Spleen (tissue), 11 donors: ENCODE results near the gene CD53. TPM values are rescaled to one million over a fixed set of nuclear protein-coding genes. Genes with fewer than 3 reads are reported as not detected.
A peak's percentile ranks its signal among the peaks of the same experiment; 100 is the strongest.

Experiments used
- DNase-seq: peaks from one replicate; pipeline ENCODE4 v3.0.0-alpha.2; 2020
- H3K27ac ChIP-seq, 8 donors: fragments of 200-600 bp; sonication (generic) in 7 of 8; 1 replicate in 4 of 8; 2 replicates in 4 of 8; pipeline versions ENCODE4 v1.5.0 to v1.8.0; 2016 to 2021; ENCODE audit warnings: inconsistent platforms in 4 of 8, mild to moderate bottlenecking in 4 of 8, moderate library complexity in 1 of 8
- H3K27me3 ChIP-seq, 7 donors: fragments of 200-600 bp; sonication (generic) in 6 of 7; replicated peaks in 1 of 7; 1 replicate in 4 of 7; 2 replicates in 3 of 7; pipeline versions ENCODE4 v1.5.0 to v1.8.0; 2016 to 2021; ENCODE audit warnings: inconsistent platforms in 3 of 7, mild to moderate bottlenecking in 1 of 7
- H3K36me3 ChIP-seq, 6 donors: fragments of 200-600 bp; sonication (generic) in 5 of 6; 1 replicate in 4 of 6; 2 replicates in 2 of 6; pipeline versions ENCODE4 v1.5.0 to v1.8.0; 2016 to 2021; ENCODE audit warnings: inconsistent platforms in 2 of 6
- H3K4me1 ChIP-seq, 6 donors: fragments of 200-600 bp; sonication (generic) in 5 of 6; 1 replicate in 3 of 6; 2 replicates in 3 of 6; pipeline versions ENCODE4 v1.5.0 to v1.8.0; 2016 to 2021; ENCODE audit warnings: inconsistent platforms in 3 of 6
- H3K4me3 ChIP-seq, 8 donors: fragments of 200-600 bp; sonication (generic) in 7 of 8; 1 replicate in 4 of 8; 2 replicates in 4 of 8; pipeline versions ENCODE4 v1.5.0 to v1.8.0; 2016 to 2021; ENCODE audit warnings: inconsistent platforms in 4 of 8, mild to moderate bottlenecking in 4 of 8, moderate library complexity in 2 of 8
- H3K9me3 ChIP-seq, 8 donors: fragments of 200-600 bp; sonication (generic) in 7 of 8; 1 replicate in 4 of 8; 2 replicates in 4 of 8; pipeline versions ENCODE4 v1.5.0 to v1.8.0; 2016 to 2021; ENCODE audit warnings: inconsistent platforms in 4 of 8
- POLR2A ChIP-seq, 3 donors: fragments of 450-650 bp; IDR thresholded peaks; one replicate each; pipeline ENCODE4 v1.5.1; 2017; ENCODE audit warnings: antibody characterized with exemption in 3 of 3, mild to moderate bottlenecking in 1 of 3
- POLR2AphosphoS5 ChIP-seq, 3 donors: sonication (generic); formaldehyde crosslinking; IDR thresholded peaks; one replicate each; pipeline ENCODE4 v1.5.1; 2017; ENCODE audit warnings: antibody characterized with exemption in 3 of 3
- WGBS, 5 donors: extraction: QIAGEN DNeasy Blood & Tissue Kit in 3 of 5; methylation state at CpG; one replicate each; pipeline versions ENCODE4 v1.1.5 to v1.1.7; 2013 to 2018; 5-methylcytosine and 5-hydroxymethylcytosine counted together
- intact Hi-C: fragments of 100-400 bp; cut with DNase I; formaldehyde crosslinking; loops from one replicate; pipeline ENCODE4 v1.15.0; 2023; ENCODE audit warnings: low total_unique reads
- polyA plus RNA-seq, 3 donors: library from polyadenylated mRNA; stranded (reverse); fragments of 200-250 nt; gene quantifications; one replicate each; pipeline ENCODE4 v1.2.1, GENCODE V29; 2013
- total RNA-seq, 7 donors: library from RNA; depleted of rRNA in 3 of 7; stranded (reverse); fragments of >200 nt in 3 of 7; fragmentation: NEBNext Ultra II Directional in 4 of 7; extraction: Animal tissue kit (Norgen Biotek cat#: 25700) in 4 of 7; gene quantifications; one replicate each; pipeline versions ENCODE4 v1.1.0 to v1.2.1, GENCODE V29; 2016 to 2021
- TF ChIP-seq, protein P1 (sequence below), 11 experiments: fragments of 200-600 bp in 7 of 11; fragments of 450-650 bp in 4 of 11; sonication (generic) in 4 of 11; IDR thresholded peaks in 8 of 11; conservative IDR thresholded peaks in 3 of 11; 1 replicate in 7 of 11; 2 replicates in 4 of 11; pipeline versions ENCODE4 v1.4.0 to v1.8.0; 2016 to 2021; ENCODE audit warnings: antibody characterized with exemption in 11 of 11, inconsistent platforms in 4 of 11, mild to moderate bottlenecking in 1 of 11
- donor health status: healthy with polysubstance abuse.
- donor health status: DM: no; HTN: no; CAD: no; lungs with moderate emphysema.
- donor health status: DM: no; HTN: no; CAD: no.
- donor health status: Bipolar disorder and iron deficiency.
- donor health status: healthy.
- donor health status: DM: no; HTN: no; CAD: no.
- donor health status: DM: yes; HTN: yes; CAD: no.

CD53 gene
- total and polyA plus RNA-seq, 10 donors = 352 to 651 (median 462) TPM

- Histone ChIP-seq H3K9me3 (no peaks in the 10 kb centered on the region), H3K27ac (peak overlapping the region; percentile 6 to 97 (median 78)), H3K4me3 (peak overlapping the region in 3 of 8 donors; percentile 14 to 92 (median 63)), H3K27me3 (no peaks in the 10 kb centered on the region), H3K36me3 (peaks cover 0 to 59% (median 2%) of the 10 kb centered on the region in 6 donors), H3K4me1 (peaks cover 45 to 100% (median 92%) of the 10 kb centered on the region in 6 donors)
- no peak for DNase-seq
- TF ChIP-seq, protein P1, sequence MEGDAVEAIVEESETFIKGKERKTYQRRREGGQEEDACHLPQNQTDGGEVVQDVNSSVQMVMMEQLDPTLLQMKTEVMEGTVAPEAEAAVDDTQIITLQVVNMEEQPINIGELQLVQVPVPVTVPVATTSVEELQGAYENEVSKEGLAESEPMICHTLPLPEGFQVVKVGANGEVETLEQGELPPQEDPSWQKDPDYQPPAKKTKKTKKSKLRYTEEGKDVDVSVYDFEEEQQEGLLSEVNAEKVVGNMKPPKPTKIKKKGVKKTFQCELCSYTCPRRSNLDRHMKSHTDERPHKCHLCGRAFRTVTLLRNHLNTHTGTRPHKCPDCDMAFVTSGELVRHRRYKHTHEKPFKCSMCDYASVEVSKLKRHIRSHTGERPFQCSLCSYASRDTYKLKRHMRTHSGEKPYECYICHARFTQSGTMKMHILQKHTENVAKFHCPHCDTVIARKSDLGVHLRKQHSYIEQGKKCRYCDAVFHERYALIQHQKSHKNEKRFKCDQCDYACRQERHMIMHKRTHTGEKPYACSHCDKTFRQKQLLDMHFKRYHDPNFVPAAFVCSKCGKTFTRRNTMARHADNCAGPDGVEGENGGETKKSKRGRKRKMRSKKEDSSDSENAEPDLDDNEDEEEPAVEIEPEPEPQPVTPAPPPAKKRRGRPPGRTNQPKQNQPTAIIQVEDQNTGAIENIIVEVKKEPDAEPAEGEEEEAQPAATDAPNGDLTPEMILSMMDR (IDR thresholded peaks at IDR 0.05 in 8 of 11, conservative IDR thresholded peaks at IDR 0.05 in 3 of 11) = no peak
- TF ChIP-seq POLR2AphosphoS5 (IDR thresholded peaks at IDR 0.05) = peak in 1 of 3 donors; percentile 41
- TF ChIP-seq POLR2A (IDR thresholded peaks at IDR 0.05) = no peak
- intact Hi-C loops = no loop called here
- 29 to 50% (median 43%) methylated on average over 2 of the region's 2 CpGs for WGBS, 5 donors
These were observed 7.9 kb downstream of the CD53 start for GRCh38 chr1:110880708-110881374.

GRCh38 chr1:110888049-110888448 lies 15.1 kb downstream of the CD53 start:
- H3K36me3 ChIP-seq = peaks cover 0 to 63% (median 12%) of the 10 kb centered on the region in 6 donors
- H3K27me3 ChIP-seq = no peaks in the 10 kb centered on the region
- H3K4me1 ChIP-seq = peaks cover 21 to 100% (median 76%) of the 10 kb centered on the region in 6 donors
- H3K4me3 ChIP-seq = peak overlapping the region in 1 of 8 donors; percentile 5
- no peak for TF ChIP-seq POLR2A (IDR thresholded peaks at IDR 0.05)
- peak in 1 of 3 donors; percentile 33 for TF ChIP-seq POLR2AphosphoS5 (IDR thresholded peaks at IDR 0.05)
- TF ChIP-seq, protein P1 (IDR thresholded peaks at IDR 0.05 in 8 of 11, conservative IDR thresholded peaks at IDR 0.05 in 3 of 11) = no peak
- no peak overlapping the region for H3K27ac ChIP-seq
- 50 to 67% (median 59%) methylated on average over 6 of the region's 6 CpGs for WGBS, 5 donors
- no peaks in the 10 kb centered on the region for H3K9me3 ChIP-seq
- DNase-seq = no peak
- intact Hi-C loops = no loop called here

DNA sequence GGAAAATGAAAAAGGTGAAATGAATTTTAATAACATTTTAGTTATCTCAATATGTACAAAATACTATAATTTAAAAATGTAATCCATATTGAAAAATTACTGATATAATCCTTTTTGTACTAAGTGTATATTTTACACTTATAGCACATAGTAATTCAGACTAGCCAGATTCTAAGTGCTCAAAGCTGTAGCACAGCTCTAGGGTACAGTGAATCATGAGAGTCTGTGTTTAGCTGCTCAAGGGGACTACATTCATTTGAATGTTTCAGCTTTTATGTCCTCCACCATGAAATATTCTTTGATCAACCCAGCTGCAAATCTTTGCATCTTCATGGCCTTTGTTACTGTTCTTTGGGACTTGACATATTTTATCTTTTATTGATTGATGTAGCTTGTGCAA lies 15.7 kb downstream of the CD53 start:
- Histone ChIP-seq H3K9me3 (no peaks in the 10 kb centered on the region), H3K4me1 (peaks cover 18 to 100% (median 76%) of the 10 kb centered on the region in 6 donors), H3K36me3 (peaks cover 0 to 69% (median 18%) of the 10 kb centered on the region in 6 donors), H3K27ac (no peak overlapping the region), H3K4me3 (peak overlapping the region in 1 of 8 donors; percentile 5), H3K27me3 (no peaks in the 10 kb centered on the region)
- DNase-seq = no peak
- intact Hi-C loops = no loop called here
- TF ChIP-seq, protein P1 (IDR thresholded peaks at IDR 0.05 in 8 of 11, conservative IDR thresholded peaks at IDR 0.05 in 3 of 11) = no peak
- TF ChIP-seq POLR2A (IDR thresholded peaks at IDR 0.05) = no peak
- TF ChIP-seq POLR2AphosphoS5 (IDR thresholded peaks at IDR 0.05) = no peak

DNA sequence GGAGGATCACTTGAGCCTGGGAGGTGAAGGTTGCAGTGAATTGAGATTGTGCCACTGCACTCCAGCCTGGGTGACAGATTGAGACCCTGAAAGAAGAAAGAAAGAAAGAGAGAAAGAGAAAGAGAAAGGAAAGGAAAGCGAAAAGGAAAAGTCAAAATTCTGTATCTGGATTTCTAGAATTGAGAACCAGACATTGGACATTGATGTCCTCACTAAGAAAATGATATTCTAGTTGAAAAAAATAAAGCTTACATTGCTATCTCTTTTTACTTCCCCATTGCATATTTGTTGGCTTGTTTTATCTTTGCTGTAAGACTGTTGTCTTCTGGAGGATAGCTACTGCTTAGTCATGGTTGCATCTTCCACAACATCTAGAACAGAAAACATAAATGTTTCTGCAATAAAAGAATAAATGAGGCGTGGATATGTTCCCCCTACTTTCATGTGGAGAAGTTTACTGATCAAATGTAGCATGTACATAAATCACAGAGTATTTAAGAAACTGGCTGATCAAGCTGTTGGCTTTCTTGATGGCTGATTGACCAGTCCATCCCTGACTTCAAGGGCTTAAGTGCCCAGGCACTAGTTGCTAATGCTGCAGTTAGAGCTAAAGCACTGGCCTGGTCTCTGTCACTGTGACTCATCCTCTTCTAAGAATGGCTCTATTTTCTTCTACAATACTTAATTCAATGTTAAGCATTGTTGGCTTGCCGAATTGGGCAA lies 17.7 kb downstream of the CD53 start:
- no peak overlapping the region for H3K4me3 ChIP-seq
- H3K27ac ChIP-seq = peak overlapping the region in 2 of 8 donors; percentile 1 to 23
- no peak for DNase-seq
- TF ChIP-seq POLR2AphosphoS5 (IDR thresholded peaks at IDR 0.05) = no peak
- TF ChIP-seq, protein P1 (IDR thresholded peaks at IDR 0.05 in 8 of 11, conservative IDR thresholded peaks at IDR 0.05 in 3 of 11) = no peak
- TF ChIP-seq POLR2A (IDR thresholded peaks at IDR 0.05) = no peak
- H3K36me3 ChIP-seq = peaks cover 0 to 80% (median 37%) of the 10 kb centered on the region in 6 donors
- intact Hi-C loops = no loop called here
- no peaks in the 10 kb centered on the region for H3K9me3 ChIP-seq
- H3K27me3 ChIP-seq = no peaks in the 10 kb centered on the region
- WGBS, 5 donors = 70 to 81% (median 74%) methylated on average over 3 of the region's 3 CpGs
- peaks cover 11 to 100% (median 80%) of the 10 kb centered on the region in 6 donors for H3K4me1 ChIP-seq
